Brain microvascular endothelial cell (primary cell): ENCODE results near the gene APLN.

ENCODE experiments used
- DNase-seq: peaks from one replicate; pipeline ENCODE4 v3.0.0-alpha.2; 2020
- H3K27ac ChIP-seq: fragments of 250-450 bp; sonication (Bioruptor Pico); 2 replicates; pipeline ENCODE4 v1.5.1; 2020; ENCODE audit warnings: mild to moderate bottlenecking, moderate library complexity
- H3K27me3 ChIP-seq: fragments of 250-450 bp; sonication (Bioruptor Pico); replicated peaks from 2 replicates; pipeline ENCODE4 v1.5.1; 2020; ENCODE audit warnings: mild to moderate bottlenecking
- H3K36me3 ChIP-seq: fragments of 250-450 bp; sonication (Bioruptor Pico); replicated peaks from 2 replicates; pipeline ENCODE4 v1.5.1; 2020; ENCODE audit warnings: mild to moderate bottlenecking
- H3K4me3 ChIP-seq: 2 replicates; pipeline ENCODE4 v1.5.1; 2011; ENCODE audit warnings: low read depth, mild to moderate bottlenecking, control low read depth, low read length, moderate library complexity
- CTCF ChIP-seq: IDR thresholded peaks from 2 replicates; pipeline ENCODE4 v1.5.1; 2011; ENCODE audit warnings: low read depth, mild to moderate bottlenecking, moderate library complexity, low read length, control low read depth, inconsistent platforms; ENCODE audit errors: missing control alignments
- in situ Hi-C: cut with HindIII; loops from 2 replicates; pipeline ENCODE4 v1.10.0; 2017; ENCODE audit warnings: low sequenced_read_pairs, low pct_ligation_motif_present

APLN gene

GRCh38 chrX:129679901-129680300 is 25.1 kb upstream of the APLN start:
- TF ChIP-seq CTCF, result no peak
- no peak for DNase-seq
- no peak overlapping the region for H3K4me3 ChIP-seq
- H3K36me3 ChIP-seq, result no peaks in the 10 kb centered on the region
- no peaks in the 10 kb centered on the region for H3K27me3 ChIP-seq
- no peak overlapping the region for H3K27ac ChIP-seq
- in situ Hi-C loops, result no loop called here

GRCh38 chrX:129678614-129679195 is 23.9 kb upstream of the APLN start:
- H3K27me3 ChIP-seq, result no peaks in the 10 kb centered on the region
- H3K4me3 ChIP-seq, result peak overlapping the region; percentile 49
- no peaks in the 10 kb centered on the region for H3K36me3 ChIP-seq
- no peak overlapping the region for H3K27ac ChIP-seq
- no peak for TF ChIP-seq CTCF
- in situ Hi-C loops, result no loop called here
- DNase-seq, result no peak

GRCh38 chrX:129667412-129667811 is 12.7 kb upstream of the APLN start:
- Histone ChIP-seq H3K27ac (no peak overlapping the region), H3K36me3 (no peaks in the 10 kb centered on the region), H3K4me3 (no peak overlapping the region), H3K27me3 (no peaks in the 10 kb centered on the region)
- in situ Hi-C loops, result no loop called here
- no peak for DNase-seq
- TF ChIP-seq CTCF, result no peak

- peak; percentile 77 for DNase-seq
- in situ Hi-C loops, result no loop called here
- Histone ChIP-seq H3K27me3 (no peaks in the 10 kb centered on the region), H3K4me3 (no peak overlapping the region), H3K36me3 (no peaks in the 10 kb centered on the region), H3K27ac (peak overlapping the region; percentile 50)
- no peak for TF ChIP-seq CTCF
These were observed 11.3 kb upstream of the APLN start for GRCh38 chrX:129665916-129666644.

- no peak for TF ChIP-seq CTCF
- peak; percentile 61 for DNase-seq
- H3K27me3 ChIP-seq, result no peaks in the 10 kb centered on the region
- no peak overlapping the region for H3K27ac ChIP-seq
- no peak overlapping the region for H3K4me3 ChIP-seq
- in situ Hi-C loops, result no loop called here
- H3K36me3 ChIP-seq, result no peaks in the 10 kb centered on the region
These were observed 8.4 kb upstream of the APLN start for GRCh38 chrX:129663171-129663570.

GRCh38 chrX:129661369-129661768 is 6.6 kb upstream of the APLN start:
- Histone ChIP-seq H3K27ac (no peak overlapping the region), H3K4me3 (no peak overlapping the region), H3K36me3 (no peaks in the 10 kb centered on the region), H3K27me3 (no peaks in the 10 kb centered on the region)
- DNase-seq, result no peak
- TF ChIP-seq CTCF, result no peak
- in situ Hi-C loops, result no loop called here
